ENCODE results near the gene LPIN2. TPM values are rescaled to one million over a fixed set of nuclear protein-coding genes. Genes with fewer than 3 reads are reported as not detected.
"Not testable (repeated sequence)": the region's sequence is repeated elsewhere in the genome, so short reads cannot be mapped to it uniquely, and the experiment has no call there.

Gene LPIN2
- total and polyA plus RNA-seq, 2 experiments from 2014 or later, result 29.1 to 62.1 TPM

- no peaks in the 10 kb centered on the region for H4K20me1 ChIP-seq (ENCODE audit: insufficient read depth, poor library complexity, severe bottlenecking)
- H3K79me2 ChIP-seq, result no peaks in the 10 kb centered on the region
- TF ChIP-seq EZH2 (IDR thresholded peaks at IDR 0.05; ENCODE audit: borderline replicate concordance) (no peak), EZH2phosphoT487 (IDR thresholded peaks at IDR 0.05; ENCODE audit: low read depth, severe bottlenecking, unreplicated experiment) (no peak), CTCF (IDR thresholded peaks at IDR 0.05; ENCODE audit: poor library complexity) (no peak)
- no peaks in the 10 kb centered on the region for H3K36me3 ChIP-seq (replicated peaks; ENCODE audit: insufficient read depth, low read depth)
- no peaks in the 10 kb centered on the region for H3K27me3 ChIP-seq
- DNase-seq (ENCODE audit: low spot score), result no peak
- peak overlapping the region; percentile 6 for H3K4me2 ChIP-seq
- H2AFZ ChIP-seq, result peak overlapping the region; percentile 44
- no peak overlapping the region for H3K4me3 ChIP-seq
- 49% methylated on average over 11 of the region's 11 CpGs for WGBS (ENCODE audit: low lambda C conversion rate, missing lambda C conversion rate)
- H3K4me1 ChIP-seq (ENCODE audit: insufficient read depth), result peaks cover 28% of the 10 kb centered on the region
- no peaks in the 10 kb centered on the region for H3K9me3 ChIP-seq (ENCODE audit: low read depth)
- no peaks in the 10 kb centered on the region for H3K9me2 ChIP-seq (replicated peaks; ENCODE audit: insufficient read depth)
- H3K27ac ChIP-seq, result peak overlapping the region; percentile 94
These were observed 14.5 kb upstream of the LPIN2 start for GRCh38 chr18:3027370-3027891.

- no peak overlapping the region for H3K4me3 ChIP-seq
- no peak overlapping the region for H2AFZ ChIP-seq
- H4K20me1 ChIP-seq (ENCODE audit: insufficient read depth, poor library complexity, severe bottlenecking), result no peaks in the 10 kb centered on the region
- H3K36me3 ChIP-seq (replicated peaks; ENCODE audit: insufficient read depth, low read depth), result no peaks in the 10 kb centered on the region
- H3K27me3 ChIP-seq, result no peaks in the 10 kb centered on the region
- H3K9me3 ChIP-seq (ENCODE audit: low read depth), result no peaks in the 10 kb centered on the region
- no peak overlapping the region for H3K4me2 ChIP-seq
- H3K9me2 ChIP-seq (replicated peaks; ENCODE audit: insufficient read depth), result no peaks in the 10 kb centered on the region
- peak overlapping the region; percentile 94 for H3K27ac ChIP-seq
- no peaks in the 10 kb centered on the region for H3K79me2 ChIP-seq
- 92% methylated on average over 2 of the region's 2 CpGs for WGBS (ENCODE audit: low lambda C conversion rate, missing lambda C conversion rate)
- no peak for DNase-seq (ENCODE audit: low spot score)
- TF ChIP-seq EZH2 (IDR thresholded peaks at IDR 0.05; ENCODE audit: borderline replicate concordance) (no peak), EZH2phosphoT487 (IDR thresholded peaks at IDR 0.05; ENCODE audit: low read depth, severe bottlenecking, unreplicated experiment) (no peak), CTCF (IDR thresholded peaks at IDR 0.05; ENCODE audit: poor library complexity) (no peak)
- peaks cover 28% of the 10 kb centered on the region for H3K4me1 ChIP-seq (ENCODE audit: insufficient read depth)
These were observed 12.6 kb upstream of the LPIN2 start for GRCh38 chr18:3025544-3025943.

- H3K27ac ChIP-seq; H3K9me3 ChIP-seq (ENCODE audit: low read depth); H3K79me2 ChIP-seq; DNase-seq (ENCODE audit: low spot score); H3K4me2 ChIP-seq; H3K36me3 ChIP-seq (replicated peaks; ENCODE audit: insufficient read depth, low read depth); H3K4me3 ChIP-seq; H2AFZ ChIP-seq; H3K27me3 ChIP-seq; H3K9me2 ChIP-seq (replicated peaks; ENCODE audit: insufficient read depth); H4K20me1 ChIP-seq (ENCODE audit: insufficient read depth, poor library complexity, severe bottlenecking): not testable (repeated sequence)
- WGBS (ENCODE audit: low lambda C conversion rate, missing lambda C conversion rate), result 94% methylated on average over 3 of the region's 5 CpGs
- H3K4me1 ChIP-seq (ENCODE audit: insufficient read depth), result peaks cover 13% of the 10 kb centered on the region
These were observed 10.7 kb upstream of the LPIN2 start for GRCh38 chr18:3023603-3024002.

- Histone ChIP-seq H2AFZ (no peak overlapping the region), H3K9me2 (replicated peaks; ENCODE audit: insufficient read depth) (no peaks in the 10 kb centered on the region), H3K4me3 (no peak overlapping the region), H3K4me1 (ENCODE audit: insufficient read depth) (peaks cover 8% of the 10 kb centered on the region), H3K4me2 (no peak overlapping the region), H3K27me3 (no peaks in the 10 kb centered on the region), H3K27ac (no peak overlapping the region), H3K9me3 (ENCODE audit: low read depth) (no peaks in the 10 kb centered on the region), H3K79me2 (peaks cover 7% of the 10 kb centered on the region), H3K36me3 (replicated peaks; ENCODE audit: insufficient read depth, low read depth) (no peaks in the 10 kb centered on the region), H4K20me1 (ENCODE audit: insufficient read depth, poor library complexity, severe bottlenecking) (peaks cover 3% of the 10 kb centered on the region)
- 73% methylated on average over 3 of the region's 3 CpGs for WGBS (ENCODE audit: low lambda C conversion rate, missing lambda C conversion rate)
- TF ChIP-seq EZH2phosphoT487 (IDR thresholded peaks at IDR 0.05; ENCODE audit: low read depth, severe bottlenecking, unreplicated experiment) (no peak), CTCF (IDR thresholded peaks at IDR 0.05; ENCODE audit: poor library complexity) (no peak), EZH2 (IDR thresholded peaks at IDR 0.05; ENCODE audit: borderline replicate concordance) (no peak)
- no peak for DNase-seq (ENCODE audit: low spot score)
These were observed 3.8 kb upstream of the LPIN2 start for GRCh38 chr18:3016585-3017297.
